HepG2 (cell line): ENCODE measurements around the gene UQCR11. TPM values are rescaled to one million over a fixed set of nuclear protein-coding genes. Genes with fewer than 3 reads are reported as not detected.

ENCODE experiments used
- ARNT2 ChIP-seq: sonication (generic); formaldehyde crosslinking; IDR thresholded peaks from 2 replicates; pipeline ENCODE4 v1.8.0; 2022; ENCODE audit warnings: mild to moderate bottlenecking, low read depth, missing genetic modification reagents, moderate library complexity
- CCDC6 ChIP-seq: sonication (generic); formaldehyde crosslinking; IDR thresholded peaks from 2 replicates; pipeline ENCODE4 v1.8.1; 2022; ENCODE audit warnings: mild to moderate bottlenecking, missing genetic modification reagents, moderate library complexity
- CENPX ChIP-seq: sonication (generic); formaldehyde crosslinking; IDR thresholded peaks from 2 replicates; pipeline ENCODE4 v1.9.0; 2021; ENCODE audit warnings: mild to moderate bottlenecking, missing genetic modification reagents, moderate library complexity
- FOXA1 ChIP-seq, 2 experiments: fragments of 450-650 bp in 1 of 2; sonication (generic) in 1 of 2; formaldehyde crosslinking in 1 of 2; IDR thresholded peaks; 2 replicates each; pipeline versions ENCODE4 v1.4.0 to v1.6.1; 2016 to 2020; ENCODE audit warnings: missing genetic modification reagents in 1 of 2
- GFI1 ChIP-seq: sonication (generic); formaldehyde crosslinking; IDR thresholded peaks from 2 replicates; pipeline ENCODE4 v1.5.0; 2020; ENCODE audit warnings: missing genetic modification reagents, mild to moderate bottlenecking, borderline replicate concordance
- HMGA1 ChIP-seq: sonication (generic); formaldehyde crosslinking; conservative IDR thresholded peaks from 2 replicates; pipeline ENCODE4 v1.4.0; 2020; ENCODE audit warnings: missing genetic modification reagents
- KAT8 ChIP-seq: IDR thresholded peaks from 2 replicates; pipeline ENCODE4 v1.6.1; 2016; ENCODE audit warnings: missing genetic modification reagents, missing compliant biosample characterization
- MTA1 ChIP-seq: sonication (generic); formaldehyde crosslinking; IDR thresholded peaks from 2 replicates; pipeline ENCODE4 v1.4.0; 2020; ENCODE audit warnings: missing genetic modification reagents, mild to moderate bottlenecking, borderline replicate concordance
- NFIC ChIP-seq: IDR thresholded peaks from 2 replicates; pipeline ENCODE4 v1.6.1; 2012; ENCODE audit warnings: mild to moderate bottlenecking, low read length, inconsistent platforms
- RBM22 ChIP-seq: fragments of 200-400 bp; formaldehyde crosslinking; optimal IDR thresholded peaks from 2 replicates; pipeline ENCODE3; 2017; ENCODE audit warnings: mild to moderate bottlenecking, low read length, moderate library complexity
- SNAPC2 ChIP-seq: sonication (generic); formaldehyde crosslinking; IDR thresholded peaks from 2 replicates; pipeline ENCODE4 v1.8.1; 2022; ENCODE audit warnings: mild to moderate bottlenecking, missing genetic modification reagents
- TIGD3 ChIP-seq: sonication (generic); formaldehyde crosslinking; IDR thresholded peaks from 2 replicates; pipeline ENCODE4 v1.5.1; 2020; ENCODE audit warnings: mild to moderate bottlenecking, missing genetic modification reagents, borderline replicate concordance
- XBP1 ChIP-seq: sonication (generic); formaldehyde crosslinking; IDR thresholded peaks from 2 replicates; pipeline ENCODE4 v1.5.0; 2020; ENCODE audit warnings: missing genetic modification reagents
- ZBTB39 ChIP-seq: sonication (generic); formaldehyde crosslinking; IDR thresholded peaks from 2 replicates; pipeline ENCODE4 v1.5.0; 2020; ENCODE audit warnings: missing genetic modification reagents
- ZFP36L1 ChIP-seq: sonication (generic); formaldehyde crosslinking; IDR thresholded peaks from 2 replicates; pipeline ENCODE4 v1.8.0; 2022; ENCODE audit warnings: mild to moderate bottlenecking, missing genetic modification reagents, moderate library complexity
- ZMAT3 ChIP-seq: sonication (generic); formaldehyde crosslinking; conservative IDR thresholded peaks from 2 replicates; pipeline ENCODE4 v1.7.0; 2021; ENCODE audit warnings: missing genetic modification reagents
- ZNF121 ChIP-seq: sonication (generic); formaldehyde crosslinking; IDR thresholded peaks from 2 replicates; pipeline ENCODE4 v1.5.0; 2020; ENCODE audit warnings: mild to moderate bottlenecking, missing genetic modification reagents
- ZNF136 ChIP-seq: sonication (generic); formaldehyde crosslinking; IDR thresholded peaks from 2 replicates; pipeline ENCODE4 v1.8.1; 2022; ENCODE audit warnings: low read depth, mild to moderate bottlenecking, moderate library complexity, missing genetic modification reagents
- ZNF138 ChIP-seq: sonication (generic); formaldehyde crosslinking; IDR thresholded peaks from 2 replicates; pipeline ENCODE4 v1.5.0; 2020; ENCODE audit warnings: mild to moderate bottlenecking, low read depth, missing genetic modification reagents
- ZNF160 ChIP-seq: sonication (generic); formaldehyde crosslinking; IDR thresholded peaks from 2 replicates; pipeline ENCODE4 v1.8.0; 2022; ENCODE audit warnings: mild to moderate bottlenecking, inconsistent platforms, missing genetic modification reagents
- ZNF282 ChIP-seq: fragments of 450-650 bp; IDR thresholded peaks from 2 replicates; pipeline ENCODE4 v1.6.1; 2018; ENCODE audit not compliant: partially characterized antibody
- ZNF343 ChIP-seq: sonication (generic); formaldehyde crosslinking; IDR thresholded peaks from 2 replicates; pipeline ENCODE4 v1.4.0; 2020; ENCODE audit warnings: mild to moderate bottlenecking, missing genetic modification reagents
- ZNF547 ChIP-seq: sonication (generic); formaldehyde crosslinking; IDR thresholded peaks from 2 replicates; pipeline ENCODE4 v1.5.1; 2020; ENCODE audit warnings: mild to moderate bottlenecking, missing genetic modification reagents
- ZNF552 ChIP-seq: sonication (generic); formaldehyde crosslinking; IDR thresholded peaks from 2 replicates; pipeline ENCODE4 v1.9.0; 2022; ENCODE audit warnings: missing genetic modification reagents, mild to moderate bottlenecking, borderline replicate concordance
- ZNF619 ChIP-seq: sonication (generic); formaldehyde crosslinking; IDR thresholded peaks from 2 replicates; pipeline ENCODE4 v1.4.0; 2020; ENCODE audit warnings: mild to moderate bottlenecking, missing genetic modification reagents
- ZNF883 ChIP-seq: sonication (generic); formaldehyde crosslinking; IDR thresholded peaks from 2 replicates; pipeline ENCODE4 v1.5.1; 2020; ENCODE audit warnings: mild to moderate bottlenecking, missing genetic modification reagents; ENCODE audit errors: not compliant biosample characterization
- polyA plus RNA-seq, 8 experiments: library from polyadenylated mRNA; depleted of rRNA in 3 of 8; stranded (reverse) in 7 of 8; unstranded in 1 of 8; fragments of >200 nt; fragmentation: Illumina TruSeq in 4 of 8; extraction: Trizol in 4 of 8; gene quantifications; 2 replicates each; pipeline versions ENCODE4 v1.2.1 to v1.2.3, GENCODE V29; 2011 to 2016; ENCODE audit warnings: low read depth in 4 of 8, missing spikeins in 1 of 8, mixed read lengths in 1 of 8; ENCODE audit not compliant: insufficient read depth in 1 of 8
- total RNA-seq, 5 experiments: library from RNA; depleted of rRNA; stranded (reverse); fragments of >200 nt; fragmentation: Illumina TruSeq; extraction: Trizol; gene quantifications; 2 replicates each; pipeline ENCODE4 v1.2.3, GENCODE V29; 2016; ENCODE audit warnings: low read depth in 1 of 5
- TF ChIP-seq, protein P1 (sequence below): sonication (generic); formaldehyde crosslinking; IDR thresholded peaks from 2 replicates; pipeline ENCODE4 v1.5.1; 2020; ENCODE audit warnings: missing genetic modification reagents, mild to moderate bottlenecking, borderline replicate concordance

Gene UQCR11
- total and polyA plus RNA-seq, 2 of the 13 experiments (the other 11 are each of a cell fraction or from before 2014, with no cell fraction given), result 125 to 214 TPM

- TF ChIP-seq ZBTB39 (CRISPR knock-in tag) (no peak), CCDC6 (CRISPR knock-in tag) (peak; percentile 16; the same call in 1 of the 2 replicates), RBM22 (peak; percentile 57), ZNF136 (CRISPR knock-in tag) (0 out of 2 replicates have a peak, but pooled peaks have one; percentile 75), ARNT2 (0 out of 2 replicates have a peak, but pooled peaks have one; percentile 19), ZNF547 (CRISPR knock-in tag) (0 out of 2 replicates have a peak, but pooled peaks have one; percentile 44), FOXA1 (IDR thresholded peaks at IDR 0.05) (no peak), FOXA1 (CRISPR knock-in tag; IDR thresholded peaks at IDR 0.05) (no peak), GFI1 (no peak), MTA1 (CRISPR knock-in tag) (no peak; the same call in 1 of the 2 replicates), ZNF883 (CRISPR knock-in tag) (peak; percentile 67), ZNF160 (no peak; the same call in 1 of the 2 replicates), ZMAT3 (no peak), KAT8 (no peak), SNAPC2 (CRISPR knock-in tag) (peak; percentile 38; the same call in 1 of the 2 replicates), HMGA1 (CRISPR knock-in tag) (no peak), ZNF121 (CRISPR knock-in tag) (no peak), CENPX (CRISPR knock-in tag) (no peak), XBP1 (CRISPR knock-in tag) (no peak), ZNF138 (no peak), NFIC (no peak), ZNF343 (CRISPR knock-in tag) (peak; percentile 76), ZNF282 (no peak), ZNF619 (CRISPR knock-in tag) (0 out of 2 replicates have a peak, but pooled peaks have one; percentile 28), ZNF552 (no peak), ZFP36L1 (0 out of 2 replicates have a peak, but pooled peaks have one; percentile 28), TIGD3 (CRISPR knock-in tag) (no peak)
- TF ChIP-seq, protein P1, sequence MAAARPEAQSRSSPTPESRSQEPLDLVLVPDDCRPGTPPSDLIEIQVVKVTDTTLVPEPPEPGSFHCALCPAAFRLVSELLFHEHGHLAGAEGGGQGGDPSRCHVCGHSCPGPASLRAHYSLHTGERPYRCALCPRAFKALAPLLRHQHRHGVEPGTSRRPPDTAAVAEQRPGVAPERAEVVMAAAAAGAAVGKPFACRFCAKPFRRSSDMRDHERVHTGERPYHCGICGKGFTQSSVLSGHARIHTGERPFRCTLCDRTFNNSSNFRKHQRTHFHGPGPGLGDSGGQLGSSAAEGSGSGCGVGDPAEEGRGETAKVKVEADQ (CRISPR knock-in tag), result peak; percentile 82
Measured at GRCh38 chr19:1592755-1593500, 12.3 kb downstream of the UQCR11 start, which contains the start of gene MBD3 (continued).
